NCI-H1092 treated with DMSO at 0.1 percent for 48 hours (cell line): ENCODE results near the gene TMEM207.
"Not testable (repeated sequence)": the region's sequence is repeated elsewhere in the genome, so short reads cannot be mapped to it uniquely, and the experiment has no call there.

Experiments used
- DNase-seq: peaks from one replicate; lab custom pipeline; 2025; lab: John Stamatoyannopoulos, UW

The TMEM207 gene

DNA sequence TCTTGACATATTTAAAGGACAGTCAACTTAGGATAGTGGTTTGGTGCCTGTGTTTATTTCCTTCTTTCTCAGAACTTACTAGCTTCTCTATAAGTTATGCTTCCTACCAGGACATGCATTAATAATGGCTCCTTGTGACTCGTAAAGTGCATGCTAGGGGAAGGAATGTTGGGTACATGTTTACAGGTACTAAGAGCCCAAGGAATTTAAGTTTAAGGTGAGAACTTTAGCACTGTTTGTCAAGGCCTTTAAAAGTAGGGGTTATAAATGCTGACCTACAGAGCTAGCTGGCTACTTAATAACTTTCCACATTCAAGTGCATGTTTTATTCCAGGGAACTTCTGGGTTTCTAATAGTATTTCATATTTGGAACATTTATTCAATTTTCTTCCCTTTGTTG lies at the start of gene TMEM207:
Gene TMEM207, minus strand, starts transcription at position 101 of the 400 bp plus-strand sequence. Its CDS starts 92 bp downstream, at position 9.
- no peak for DNase-seq

DNA sequence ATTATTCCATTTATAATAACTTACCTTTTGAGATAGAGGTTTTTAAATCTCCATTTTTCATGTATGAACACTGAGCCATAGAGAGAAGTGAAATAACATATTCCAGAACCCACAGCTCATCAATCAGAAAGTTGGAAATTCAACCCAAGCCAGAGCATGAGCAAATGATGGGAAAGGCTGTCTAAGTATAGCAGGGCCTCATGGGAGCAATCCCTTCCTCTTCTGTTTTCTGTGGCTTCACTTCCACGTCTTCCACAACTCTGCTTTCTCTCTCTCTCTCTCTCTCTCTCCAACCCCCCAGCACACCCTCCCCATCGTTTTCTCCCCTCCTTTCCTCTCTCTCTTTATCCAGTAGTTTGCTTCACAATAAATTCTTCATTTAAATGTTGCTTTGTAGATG lies 49.4 kb upstream of the TMEM207 start:
- no peak for DNase-seq

- DNase-seq, result no peak
These were observed 48.6 kb upstream of the TMEM207 start for GRCh38 chr3:190498293-190498692.

DNA sequence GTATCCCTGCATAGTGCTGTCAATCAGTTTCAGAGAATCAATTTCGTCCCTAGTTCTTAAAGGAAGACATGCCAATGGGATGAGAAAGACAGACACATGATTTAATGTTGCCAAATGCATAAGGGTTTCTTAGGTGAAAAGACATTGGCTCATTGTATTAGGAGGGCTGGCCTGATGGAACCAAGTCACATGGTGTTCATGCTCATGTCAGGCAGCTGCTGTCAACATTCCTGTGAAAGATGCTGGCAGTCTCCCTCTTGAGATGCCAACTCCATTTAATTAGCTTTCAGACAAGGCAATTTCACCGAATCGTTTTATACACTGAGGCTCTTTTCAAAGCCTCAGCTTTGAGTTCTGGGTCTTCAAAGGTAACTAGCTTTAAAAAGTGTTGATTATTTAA lies 48.1 kb upstream of the TMEM207 start:
- no peak for DNase-seq

GRCh38 chr3:190496859-190497258 lies 47.2 kb upstream of the TMEM207 start:
- no peak for DNase-seq

DNA sequence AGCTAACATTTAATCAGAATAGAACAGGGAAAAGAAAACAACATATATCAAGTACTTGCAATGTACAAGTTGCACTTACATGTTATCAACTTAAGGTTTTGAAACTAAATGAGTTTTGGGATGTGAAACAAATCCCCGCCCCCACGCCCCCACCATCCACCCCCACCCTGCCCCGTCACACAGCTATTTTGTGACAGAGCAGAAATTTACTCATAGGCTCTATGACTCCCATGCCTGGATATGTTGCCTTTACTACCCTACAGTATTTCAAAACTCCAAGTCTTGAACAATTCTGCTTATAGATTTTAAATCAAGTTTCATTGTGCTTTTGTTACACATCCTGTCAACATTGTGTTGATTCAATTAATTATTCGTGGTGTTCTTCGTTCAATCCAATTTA lies 46.1 kb upstream of the TMEM207 start:
- no peak for DNase-seq

- DNase-seq, result no peak
These were observed 45.7 kb upstream of the TMEM207 start for GRCh38 chr3:190495354-190495753.

GRCh38 chr3:190494907-190495306 lies 45.2 kb upstream of the TMEM207 start:
- no peak for DNase-seq

GRCh38 chr3:190492966-190493365 lies 43.3 kb upstream of the TMEM207 start:
- no peak for DNase-seq

DNA sequence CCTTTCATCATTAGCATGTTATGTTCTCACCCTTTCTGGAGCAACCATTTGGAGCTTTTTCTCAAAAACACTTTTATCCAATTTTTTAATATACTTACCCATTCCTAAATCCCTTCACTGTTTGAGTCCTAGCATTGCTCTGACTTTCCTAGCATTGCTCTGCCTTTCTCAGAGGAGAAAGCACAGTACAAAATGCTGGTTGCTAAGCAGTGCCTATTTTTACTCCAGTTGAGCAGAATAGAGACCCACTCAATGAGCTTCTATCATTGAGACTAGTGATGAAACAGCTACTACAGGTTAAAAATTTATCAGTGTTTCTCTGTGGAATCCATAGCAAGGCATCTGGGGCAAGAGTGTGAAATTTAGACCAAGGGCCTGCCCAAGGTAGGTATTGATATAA lies 42.4 kb upstream of the TMEM207 start:
- no peak for DNase-seq

DNA sequence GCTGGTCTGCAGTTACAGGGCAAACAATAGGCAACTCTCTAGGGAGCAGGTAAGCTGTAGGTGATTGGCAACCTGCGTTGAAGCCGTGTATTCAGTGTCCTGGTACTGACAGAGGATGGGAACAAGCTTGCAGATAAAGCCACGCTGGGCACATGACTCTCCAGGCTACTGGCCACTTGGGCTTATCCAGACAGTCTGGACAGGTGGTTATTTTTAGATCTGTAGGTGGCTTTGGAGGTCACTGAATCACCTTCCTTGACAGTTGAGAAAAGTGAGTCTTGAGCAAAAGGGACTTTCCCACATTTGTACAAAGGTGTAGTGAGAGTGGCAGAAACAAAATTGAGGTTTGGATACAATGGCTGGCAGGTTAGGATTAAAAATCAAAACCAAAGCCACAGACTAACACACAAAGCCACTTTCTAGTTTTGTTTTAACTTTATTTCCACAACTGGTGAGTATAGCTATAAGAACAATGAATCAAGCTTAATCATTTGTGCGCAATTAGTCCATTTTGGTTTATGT lies 41.9 kb upstream of the TMEM207 start:
- no peak for DNase-seq

GRCh38 chr3:190486908-190487607 lies 37.4 kb upstream of the TMEM207 start:
- DNase-seq, result no peak

DNA sequence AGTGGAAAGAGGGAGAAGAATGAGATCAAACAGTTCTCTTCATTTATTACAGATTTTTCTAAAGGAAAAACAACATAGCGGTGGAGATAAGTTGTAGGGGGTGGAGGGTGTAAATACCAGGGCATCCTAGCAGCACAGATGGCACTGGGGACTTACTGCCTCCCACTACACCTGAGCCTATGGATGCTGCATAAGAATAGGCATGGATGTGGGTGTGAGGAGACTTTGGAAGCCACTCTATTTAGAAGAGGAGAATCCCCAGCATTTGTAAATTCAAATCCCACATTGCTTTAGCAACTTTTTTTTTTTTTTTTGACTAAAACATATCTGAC lies 36.8 kb upstream of the TMEM207 start:
- DNase-seq, result no peak

- no peak for DNase-seq
These were observed 36.3 kb upstream of the TMEM207 start for GRCh38 chr3:190485830-190486532.

- no peak for DNase-seq
These were observed 32.1 kb upstream of the TMEM207 start for GRCh38 chr3:190481779-190482178.

GRCh38 chr3:190473261-190473660 lies 23.6 kb upstream of the TMEM207 start:
- DNase-seq, result not testable (repeated sequence)

GRCh38 chr3:190467922-190468321 lies 18.2 kb upstream of the TMEM207 start:
- DNase-seq, result no peak

GRCh38 chr3:190458040-190458439 lies 8.3 kb upstream of the TMEM207 start:
- DNase-seq, result no peak

GRCh38 chr3:190456770-190457169 lies 7.1 kb upstream of the TMEM207 start:
- no peak for DNase-seq

DNA sequence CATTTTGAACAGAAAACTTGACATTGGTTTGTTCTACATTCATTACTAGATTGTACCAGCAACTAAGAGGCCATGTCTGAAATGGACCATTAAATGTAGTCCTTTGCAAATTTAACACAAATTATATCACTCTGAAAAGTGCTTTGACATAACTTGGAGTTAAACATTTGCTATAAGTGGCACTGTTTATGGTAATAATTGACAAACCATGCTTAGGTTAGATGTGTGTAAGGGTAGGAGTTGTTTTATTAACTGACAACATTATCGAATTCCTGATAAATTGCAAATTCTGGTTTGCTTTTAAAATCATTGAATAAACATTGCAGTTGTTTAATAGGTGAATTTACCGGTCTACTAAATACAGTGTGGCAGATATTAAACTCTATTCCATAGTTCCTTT lies 6.1 kb upstream of the TMEM207 start:
- no peak for DNase-seq

DNA sequence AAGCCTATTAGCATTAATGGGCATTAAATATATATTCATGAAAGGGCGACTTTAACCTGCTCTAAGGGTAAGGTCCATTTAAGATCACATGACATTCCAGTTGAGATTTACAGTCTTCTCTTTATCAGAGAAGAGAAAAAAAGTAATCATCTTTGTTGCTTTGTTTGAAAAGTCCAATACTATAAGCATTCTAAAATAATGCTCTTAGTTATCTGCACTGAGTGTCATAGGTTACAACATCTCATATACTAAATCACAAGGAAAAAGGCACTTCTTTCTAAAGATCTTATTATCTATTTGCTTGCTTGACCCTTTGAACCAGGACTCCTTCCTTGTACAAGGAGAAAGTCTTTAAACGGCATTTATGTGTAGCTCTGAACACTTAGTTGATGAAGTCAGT lies 1.4 kb downstream of the TMEM207 start:
- no peak for DNase-seq

GRCh38 chr3:190446573-190447279 lies 3.0 kb downstream of the TMEM207 start:
- DNase-seq, result no peak

GRCh38 chr3:190444576-190445145 lies 5.0 kb downstream of the TMEM207 start:
- no peak for DNase-seq
